ENCODE measurements around the gene PARL. TPM values are rescaled to one million over a fixed set of nuclear protein-coding genes. Genes with fewer than 3 reads are reported as not detected.

PARL gene, protein sequence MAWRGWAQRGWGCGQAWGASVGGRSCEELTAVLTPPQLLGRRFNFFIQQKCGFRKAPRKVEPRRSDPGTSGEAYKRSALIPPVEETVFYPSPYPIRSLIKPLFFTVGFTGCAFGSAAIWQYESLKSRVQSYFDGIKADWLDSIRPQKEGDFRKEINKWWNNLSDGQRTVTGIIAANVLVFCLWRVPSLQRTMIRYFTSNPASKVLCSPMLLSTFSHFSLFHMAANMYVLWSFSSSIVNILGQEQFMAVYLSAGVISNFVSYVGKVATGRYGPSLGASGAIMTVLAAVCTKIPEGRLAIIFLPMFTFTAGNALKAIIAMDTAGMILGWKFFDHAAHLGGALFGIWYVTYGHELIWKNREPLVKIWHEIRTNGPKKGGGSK
- total RNA-seq: 10 to 100 TPM; 34.1 to 58.3 TPM

DNA sequence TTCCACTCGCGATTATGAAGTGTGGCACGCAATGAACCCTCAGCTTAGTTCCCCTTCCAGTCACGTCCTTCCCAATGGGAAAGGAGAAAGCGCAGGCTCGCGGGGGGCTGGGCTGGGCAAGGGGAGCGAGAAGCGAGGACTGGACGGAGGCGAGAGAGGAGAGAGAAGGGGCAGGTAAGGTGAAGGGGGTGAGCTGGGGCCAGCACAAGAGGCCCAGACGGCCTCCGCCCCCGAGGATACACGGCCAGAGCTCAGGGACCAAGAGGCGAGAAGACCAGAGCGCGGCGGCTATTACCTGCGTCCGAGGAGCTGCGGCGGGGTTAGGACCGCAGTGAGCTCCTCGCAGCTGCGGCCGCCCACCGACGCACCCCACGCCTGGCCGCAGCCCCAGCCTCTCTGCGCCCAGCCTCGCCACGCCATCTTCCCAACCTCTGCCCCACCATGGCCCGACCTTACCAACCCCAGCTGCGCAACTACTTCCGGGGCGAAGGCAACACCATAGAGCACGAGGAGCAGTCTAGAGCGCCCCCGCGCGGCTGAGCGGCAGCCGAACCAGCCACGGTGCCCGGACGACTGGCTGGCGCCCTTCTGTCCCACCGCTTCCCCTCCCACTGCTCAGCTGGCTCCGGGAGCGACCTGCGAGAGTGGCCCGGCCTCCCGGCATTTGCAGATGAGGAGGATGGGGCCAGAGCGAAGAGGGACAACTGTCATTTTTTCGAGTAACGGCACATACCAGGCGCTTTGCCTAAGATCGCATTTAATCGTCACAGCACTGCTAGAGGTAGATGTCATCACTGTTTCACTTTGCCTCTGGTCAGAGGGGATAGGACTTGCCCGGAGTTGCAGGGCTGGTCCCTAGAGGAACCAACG is at the start of gene PARL:
PARL (minus strand) TSS at position 454 of the 870 bp plus-strand sequence; CDS start at position 420, 34 bp downstream.
- H3K27me3 ChIP-seq: no peaks in the 10 kb centered on the region
- H3K36me3 ChIP-seq: no peaks in the 10 kb centered on the region
- TF ChIP-seq, protein P1, sequence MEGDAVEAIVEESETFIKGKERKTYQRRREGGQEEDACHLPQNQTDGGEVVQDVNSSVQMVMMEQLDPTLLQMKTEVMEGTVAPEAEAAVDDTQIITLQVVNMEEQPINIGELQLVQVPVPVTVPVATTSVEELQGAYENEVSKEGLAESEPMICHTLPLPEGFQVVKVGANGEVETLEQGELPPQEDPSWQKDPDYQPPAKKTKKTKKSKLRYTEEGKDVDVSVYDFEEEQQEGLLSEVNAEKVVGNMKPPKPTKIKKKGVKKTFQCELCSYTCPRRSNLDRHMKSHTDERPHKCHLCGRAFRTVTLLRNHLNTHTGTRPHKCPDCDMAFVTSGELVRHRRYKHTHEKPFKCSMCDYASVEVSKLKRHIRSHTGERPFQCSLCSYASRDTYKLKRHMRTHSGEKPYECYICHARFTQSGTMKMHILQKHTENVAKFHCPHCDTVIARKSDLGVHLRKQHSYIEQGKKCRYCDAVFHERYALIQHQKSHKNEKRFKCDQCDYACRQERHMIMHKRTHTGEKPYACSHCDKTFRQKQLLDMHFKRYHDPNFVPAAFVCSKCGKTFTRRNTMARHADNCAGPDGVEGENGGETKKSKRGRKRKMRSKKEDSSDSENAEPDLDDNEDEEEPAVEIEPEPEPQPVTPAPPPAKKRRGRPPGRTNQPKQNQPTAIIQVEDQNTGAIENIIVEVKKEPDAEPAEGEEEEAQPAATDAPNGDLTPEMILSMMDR (IDR thresholded peaks at IDR 0.05): peak; percentile 83 to 99
- peak within 1 kb of the TSS; percentile 52 to 87 for H3K27ac ChIP-seq
- peak within 1 kb of the TSS; percentile 84 to 95 for H3K4me3 ChIP-seq
- peaks cover 0 to 31% of the 10 kb centered on the region in 2 donors for H3K4me1 ChIP-seq
- H3K9me3 ChIP-seq: no peaks in the 10 kb centered on the region
- DNase-seq (ENCODE audit: low spot score): peak; percentile 95

DNA sequence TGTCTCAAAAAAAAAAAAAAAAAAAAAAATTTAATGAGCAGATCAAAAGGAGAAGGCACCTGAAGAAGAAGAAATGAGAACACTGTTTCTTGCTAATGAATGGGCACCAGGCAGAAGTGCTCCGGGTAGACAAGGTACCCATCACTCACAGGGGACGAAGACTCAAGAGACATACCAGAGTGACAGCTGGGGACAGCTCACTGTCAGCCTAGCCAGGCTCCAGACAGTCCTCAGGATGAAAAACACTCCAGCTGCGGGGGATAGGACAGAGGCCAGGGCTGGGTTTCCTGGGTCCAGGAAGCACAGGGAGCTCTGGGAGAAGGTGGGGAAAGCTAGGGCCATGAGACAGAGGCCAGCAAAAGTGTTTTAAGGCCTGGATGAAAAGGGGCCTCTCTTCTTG is 48.5 kb upstream of the PARL start:
- no peak overlapping the region for H3K27ac ChIP-seq

DNA sequence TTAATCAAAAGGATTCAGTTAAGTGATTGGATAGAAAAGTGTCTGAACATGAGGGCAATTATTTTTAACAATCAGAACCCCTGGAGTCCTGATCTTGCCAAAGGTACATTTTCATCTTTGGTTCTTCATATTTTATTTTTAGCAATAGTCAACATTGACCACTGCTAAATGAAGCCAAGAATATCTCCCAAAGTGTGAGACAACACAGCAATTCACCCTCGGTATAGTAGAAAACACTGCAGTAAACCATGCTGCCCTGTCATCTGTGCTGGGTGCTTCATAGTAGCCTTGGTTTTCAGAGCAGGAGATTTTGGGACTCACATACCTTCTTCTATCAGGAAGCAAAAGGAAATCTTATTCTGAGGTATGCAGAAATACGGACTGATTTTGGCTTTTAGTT is 47.2 kb upstream of the PARL start:
- no peak for DNase-seq (ENCODE audit: low spot score)
- Histone ChIP-seq H3K27ac (peak overlapping the region in 1 of 2 donors; percentile 61), H3K9me3 (no peaks in the 10 kb centered on the region), H3K27me3 (no peaks in the 10 kb centered on the region), H3K4me1 (peaks cover 0 to 5% of the 10 kb centered on the region in 2 donors), H3K36me3 (peaks cover 44% of the 10 kb centered on the region), H3K4me3 (no peak overlapping the region)
- TF ChIP-seq, protein P1 (IDR thresholded peaks at IDR 0.05): no peak

More for the DNA sequence above, 48.5 kb upstream of the PARL start:
- Histone ChIP-seq H3K4me3 (no peak overlapping the region), H3K4me1 (peaks cover 0 to 5% of the 10 kb centered on the region in 2 donors), H3K9me3 (no peaks in the 10 kb centered on the region), H3K36me3 (peaks cover 47% of the 10 kb centered on the region), H3K27me3 (no peaks in the 10 kb centered on the region)
- TF ChIP-seq, protein P1 (IDR thresholded peaks at IDR 0.05): no peak
- no peak for DNase-seq (ENCODE audit: low spot score)

DNA sequence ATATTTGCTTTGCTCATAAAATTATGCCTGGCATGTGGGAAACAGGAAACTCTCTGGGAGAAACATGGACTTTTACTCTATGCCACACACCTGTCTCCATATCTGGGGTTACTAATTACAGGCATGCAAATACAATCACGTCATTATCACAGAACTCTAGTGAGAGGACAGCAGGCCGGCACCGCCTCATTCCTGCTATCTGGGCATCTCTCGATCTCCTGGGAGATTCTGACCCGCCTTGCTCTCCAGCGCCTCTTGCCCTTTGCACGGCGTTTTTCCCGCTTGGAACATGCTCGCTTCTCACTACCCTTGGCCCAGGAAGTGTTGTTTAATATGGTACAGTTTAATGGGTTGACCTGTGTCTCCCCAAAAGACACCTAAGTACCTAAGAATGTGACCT is 45.4 kb upstream of the PARL start:
- Histone ChIP-seq H3K27ac (no peak overlapping the region), H3K36me3 (peaks cover 44% of the 10 kb centered on the region), H3K4me3 (no peak overlapping the region), H3K27me3 (no peaks in the 10 kb centered on the region), H3K4me1 (peaks cover 0 to 5% of the 10 kb centered on the region in 2 donors), H3K9me3 (no peaks in the 10 kb centered on the region)
- DNase-seq (ENCODE audit: low spot score): no peak
- TF ChIP-seq, protein P1 (IDR thresholded peaks at IDR 0.05): no peak

DNA sequence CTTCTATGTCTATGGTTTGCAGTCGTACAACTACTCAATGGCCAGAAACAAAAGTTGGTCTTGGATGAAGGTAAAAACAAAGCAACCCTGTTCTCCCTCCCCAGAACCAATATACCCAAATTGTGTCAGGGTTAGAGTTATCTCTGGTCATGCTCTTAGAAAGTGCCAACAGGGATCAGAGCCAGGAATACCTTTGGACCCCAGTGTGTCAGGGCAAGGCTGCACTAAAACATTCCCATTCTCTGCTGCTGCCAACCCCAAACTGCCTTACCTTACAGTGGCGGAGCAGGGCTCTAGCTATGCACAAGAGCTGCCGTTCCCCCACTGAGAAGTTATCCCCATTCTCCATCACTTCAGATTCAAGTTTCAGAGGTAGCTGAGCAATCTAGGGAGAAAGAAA is 42.4 kb upstream of the PARL start:
- Histone ChIP-seq H3K27ac (no peak overlapping the region), H3K36me3 (peaks cover 70% of the 10 kb centered on the region), H3K27me3 (no peaks in the 10 kb centered on the region), H3K9me3 (no peaks in the 10 kb centered on the region), H3K4me3 (no peak overlapping the region), H3K4me1 (no peaks in the 10 kb centered on the region)
- TF ChIP-seq, protein P1 (IDR thresholded peaks at IDR 0.05): no peak
- DNase-seq (ENCODE audit: low spot score): no peak
